ENCODE data around the gene ENPEP. TPM values are rescaled to one million over a fixed set of nuclear protein-coding genes. Genes with fewer than 3 reads are reported as not detected.

The ENPEP gene
- total and polyA plus RNA-seq, 9 of the 15 experiments (the other 6 are each of a cell fraction or from before 2014, with no cell fraction given): 0.01 TPM; not detected in 7

DNA sequence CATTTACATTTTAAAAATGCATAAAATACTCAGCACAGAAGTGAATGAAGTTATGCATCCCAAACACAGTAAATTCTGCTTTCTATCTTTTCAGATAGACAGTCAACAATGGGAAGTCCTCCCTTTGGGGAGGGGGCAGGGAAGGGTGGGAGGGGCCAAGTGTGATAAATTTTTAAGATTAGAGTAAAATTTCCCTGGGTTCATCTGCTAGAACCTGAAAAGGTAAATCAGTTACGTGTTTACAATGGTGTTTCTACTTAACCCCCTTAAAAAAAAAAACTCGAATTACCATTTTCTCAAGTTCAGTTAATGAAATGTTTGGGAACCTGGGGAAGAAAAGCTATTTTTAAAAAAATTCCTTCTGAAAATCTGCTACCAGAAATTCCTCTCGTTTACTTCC is 137.8 kb downstream of the ENPEP start:
- peaks cover 60 to 66% of the 10 kb centered on the region in 2 experiments for H3K27me3 ChIP-seq (ENCODE audit: control insufficient read depth in 2 of 2, insufficient read depth in 2 of 2, low read length in 2 of 2)
- FAIRE-seq: no peak
- no peak for TF ChIP-seq KLF16 (IDR thresholded peaks at IDR 0.05)
- no peak for TF ChIP-seq SMARCE1 (IDR thresholded peaks at IDR 0.05)
- no peak for TF ChIP-seq MAZ (CRISPR knock-in tag; conservative IDR thresholded peaks at IDR 0.05 in 1 of 2, IDR thresholded peaks at IDR 0.05 in 1 of 2)
- no peak for TF ChIP-seq MCM5 (IDR thresholded peaks at IDR 0.05; ENCODE audit: low read depth)
- TF ChIP-seq ID3 (CRISPR knock-in tag; IDR thresholded peaks at IDR 0.05): no peak
- TF ChIP-seq ID3 (tag; IDR thresholded peaks at IDR 0.05): no peak
- TF ChIP-seq CBFA2T2 (conservative IDR thresholded peaks at IDR 0.05): no peak
- TF ChIP-seq KLF1 (tag; IDR thresholded peaks at IDR 0.05): no peak
- TF ChIP-seq ZNF699 (CRISPR knock-in tag; IDR thresholded peaks at IDR 0.05; ENCODE audit: insufficient replicate concordance): no peak
- no peak for TF ChIP-seq PRMT5 (CRISPR knock-in tag; IDR thresholded peaks at IDR 0.05)
- no peak for TF ChIP-seq GABPB2 (CRISPR knock-in tag; conservative IDR thresholded peaks at IDR 0.05)
- no peak for TF ChIP-seq CBX2 (IDR thresholded peaks at IDR 0.05; ENCODE audit: insufficient read depth, low read length, poor library complexity, severe bottlenecking)
- no peak for TF ChIP-seq HEY1 (CRISPR knock-in tag; IDR thresholded peaks at IDR 0.05; ENCODE audit: borderline replicate concordance)
- TF ChIP-seq ZNF316 (IDR thresholded peaks at IDR 0.05): no peak
- TF ChIP-seq RERE (CRISPR knock-in tag; IDR thresholded peaks at IDR 0.05; ENCODE audit: borderline replicate concordance): no peak
- TF ChIP-seq MXD1 (CRISPR knock-in tag; IDR thresholded peaks at IDR 0.05; ENCODE audit: borderline replicate concordance, poor library complexity, severe bottlenecking): no peak
- TF ChIP-seq CEBPB (tag; IDR thresholded peaks at IDR 0.05): no peak
- no peak for TF ChIP-seq ZFP30 (CRISPR knock-in tag; IDR thresholded peaks at IDR 0.05; ENCODE audit: borderline replicate concordance)
- TF ChIP-seq GABPA (tag; conservative IDR thresholded peaks at IDR 0.05; ENCODE audit: low read depth): no peak

More for the DNA sequence above, 137.8 kb downstream of the ENPEP start:
- no peak overlapping the region for H3K9ac ChIP-seq (ENCODE audit: insufficient read depth in 1 of 2, low read depth in 2 of 2, low read length in 2 of 2)
- no peaks in the 10 kb centered on the region for H3K79me2 ChIP-seq (ENCODE audit: control insufficient read depth, insufficient read depth, low read length)
- no peaks in the 10 kb centered on the region for H3K9me3 ChIP-seq (replicated peaks; ENCODE audit: control insufficient read depth, insufficient read depth, low read depth, low read length)
- H3K4me1 ChIP-seq (replicated peaks in 1 of 2; ENCODE audit: control insufficient read depth in 2 of 2, insufficient read depth in 2 of 2, low read length in 2 of 2): peaks cover 0 to 12% of the 10 kb centered on the region in 2 experiments; a peak in 2 of 5 replicates
- no peak for DNase-seq (ENCODE audit: extremely low read depth in 1 of 4, low spot score in 3 of 4)
- H3K9me1 ChIP-seq (ENCODE audit: control insufficient read depth, insufficient read depth, low read length): no peaks in the 10 kb centered on the region
- no peak overlapping the region for H3K4me2 ChIP-seq (ENCODE audit: insufficient read depth, low read length)
- POLR2A ChIA-PET: no interaction called here
- CTCF ChIA-PET (ENCODE audit: low intra/inter-chr PET ratio): interaction anchor here (0.6 kb wide), 1 partner anchor 1037 kb away, joined by 3 read pairs; no protein-coding TSS in a partner anchor
- no peak overlapping the region for H2AFZ ChIP-seq (ENCODE audit: low read depth, low read length)
- BruUV-seq (replicated peaks): no TSS peak
- in situ Hi-C loops (cut with MboI): no loop called here
- ATAC-seq: no peak
- no peaks in the 10 kb centered on the region for H3K36me3 ChIP-seq (ENCODE audit: control insufficient read depth, insufficient read depth, low read length)
- WGBS (ENCODE audit: insufficient coverage, low coverage, missing lambda C conversion rate): 0% methylated on average over 2 of the region's 3 CpGs
- intact Hi-C loops (cut with micrococcal nuclease): no loop called here
- no peak overlapping the region for H3K27ac ChIP-seq (ENCODE audit: extremely low read depth, low read depth, low read length)
- no peaks in the 10 kb centered on the region for H4K20me1 ChIP-seq (replicated peaks; ENCODE audit: control insufficient read depth, insufficient read depth, low read length)
- H3K4me3 ChIP-seq: no peak overlapping the region

Data from K562 (cell line).